Chondrocyte (in vitro differentiated cells): ENCODE results near the gene DCAF6. TPM values are rescaled to one million over a fixed set of nuclear protein-coding genes. Genes with fewer than 3 reads are reported as not detected.
"Not testable (repeated sequence)": the region's sequence is repeated elsewhere in the genome, so short reads cannot be mapped to it uniquely, and the experiment has no call there.

Experiments
- DNase-seq: peaks from one replicate; pipeline ENCODE4 v3.0.0; 2021; ENCODE audit warnings: mixed read lengths, low spot score
- H3K27ac Mint-ChIP-seq: one replicate; pipeline ENCODE4 v1.8.0; 2021; ENCODE audit warnings: mild to moderate bottlenecking, moderate library complexity, mixed read lengths; ENCODE audit not compliant: unreplicated experiment
- H3K27me3 Mint-ChIP-seq: 2 replicates; pipeline ENCODE4 v1.8.0; 2021; ENCODE audit warnings: low read depth, mixed read lengths
- H3K36me3 Mint-ChIP-seq: 2 replicates; pipeline ENCODE4 v1.8.0; 2021; ENCODE audit warnings: low read depth, mixed read lengths
- H3K4me1 Mint-ChIP-seq: 2 replicates; pipeline ENCODE4 v1.8.0; 2021; ENCODE audit warnings: low read depth, mild to moderate bottlenecking, mixed read lengths
- H3K4me3 Mint-ChIP-seq: one replicate; pipeline ENCODE4 v1.8.0; 2021; ENCODE audit warnings: mild to moderate bottlenecking, moderate library complexity, mixed read lengths; ENCODE audit not compliant: unreplicated experiment
- H3K9me3 Mint-ChIP-seq: 2 replicates; pipeline ENCODE4 v1.8.0; 2021; ENCODE audit warnings: low read depth, mixed read lengths
- CTCF ChIP-seq: fragments of 200-600 bp; sonication (generic); IDR thresholded peaks from 2 replicates; pipeline ENCODE4 v1.5.0; 2021; ENCODE audit warnings: antibody characterized with exemption, mild to moderate bottlenecking, moderate library complexity
- total RNA-seq: library from RNA; stranded (reverse); gene quantifications from 3 replicates; pipeline ENCODE4 v1.2.1, GENCODE V29; 2021

The DCAF6 gene
- total RNA-seq, 1 donor from 2014 or later = 49.4 TPM

GRCh38 chr1:168050307-168050706, 113.8 kb downstream of the DCAF6 start:
- Mint-ChIP-seq H3K9me3 (no peaks in the 10 kb centered on the region), H3K27ac (no peak overlapping the region), H3K27me3 (no peaks in the 10 kb centered on the region), H3K36me3 (peaks cover 6% of the 10 kb centered on the region), H3K4me1 (peaks cover 12% of the 10 kb centered on the region), H3K4me3 (no peak overlapping the region)
- no peak for DNase-seq
- TF ChIP-seq CTCF = no peak

- Mint-ChIP-seq H3K9me3 (peaks cover 2% of the 10 kb centered on the region), H3K27ac (no peak overlapping the region), H3K36me3 (peaks cover 5% of the 10 kb centered on the region), H3K4me1 (peaks cover 7% of the 10 kb centered on the region), H3K4me3 (no peak overlapping the region), H3K27me3 (no peaks in the 10 kb centered on the region)
- no peak for TF ChIP-seq CTCF
- DNase-seq = no peak
These were observed 114.4 kb downstream of the DCAF6 start for GRCh38 chr1:168050880-168051279.

GRCh38 chr1:168053681-168054080, 117.2 kb downstream of the DCAF6 start:
- H3K27me3 Mint-ChIP-seq = no peaks in the 10 kb centered on the region
- peaks cover 2% of the 10 kb centered on the region for H3K9me3 Mint-ChIP-seq
- H3K36me3 Mint-ChIP-seq = peaks cover 4% of the 10 kb centered on the region
- DNase-seq = no peak
- peaks cover 7% of the 10 kb centered on the region for H3K4me1 Mint-ChIP-seq
- no peak overlapping the region for H3K4me3 Mint-ChIP-seq
- TF ChIP-seq CTCF = no peak
- H3K27ac Mint-ChIP-seq = no peak overlapping the region

- H3K4me1 Mint-ChIP-seq = peaks cover 7% of the 10 kb centered on the region
- H3K27me3 Mint-ChIP-seq = no peaks in the 10 kb centered on the region
- DNase-seq = no peak
- H3K4me3 Mint-ChIP-seq = no peak overlapping the region
- no peak for TF ChIP-seq CTCF
- H3K27ac Mint-ChIP-seq = no peak overlapping the region
- peaks cover 2% of the 10 kb centered on the region for H3K9me3 Mint-ChIP-seq
- peaks cover 4% of the 10 kb centered on the region for H3K36me3 Mint-ChIP-seq
These were observed 117.6 kb downstream of the DCAF6 start for GRCh38 chr1:168054117-168054516.

GRCh38 chr1:168056152-168056551, 119.7 kb downstream of the DCAF6 start:
- H3K27me3 Mint-ChIP-seq, H3K4me3 Mint-ChIP-seq, H3K4me1 Mint-ChIP-seq, DNase-seq, H3K36me3 Mint-ChIP-seq, H3K27ac Mint-ChIP-seq, H3K9me3 Mint-ChIP-seq: not testable (repeated sequence)

GRCh38 chr1:168057355-168057754, 120.9 kb downstream of the DCAF6 start:
- Mint-ChIP-seq H3K4me3 (no peak overlapping the region), H3K27ac (no peak overlapping the region), H3K4me1 (no peaks in the 10 kb centered on the region), H3K9me3 (peaks cover 2% of the 10 kb centered on the region), H3K27me3 (no peaks in the 10 kb centered on the region), H3K36me3 (peaks cover 4% of the 10 kb centered on the region)
- DNase-seq = no peak
- no peak for TF ChIP-seq CTCF
